ENCODE measurements around the gene TRIL.

TRIL gene

GRCh38 chr7:28958235-28958979 lies at the start of gene TRIL:
TRIL (minus strand) TSS chr7:28958330; CDS start chr7:28958046, 284 bp downstream.
- DNase-seq: peak; percentile 71

- DNase-seq: no peak
Observed at GRCh38 chr7:29007127-29007526, 49.0 kb upstream of the TRIL start.

- peak; percentile 67 for DNase-seq
Observed at GRCh38 chr7:29005829-29006228, 47.7 kb upstream of the TRIL start.

GRCh38 chr7:29005406-29005805 lies 47.3 kb upstream of the TRIL start:
- DNase-seq: no peak

GRCh38 chr7:29003703-29004102 lies 45.6 kb upstream of the TRIL start:
- no peak for DNase-seq

- DNase-seq: no peak
Observed at GRCh38 chr7:29000717-29001076, 42.6 kb upstream of the TRIL start.

- peak; percentile 28 for DNase-seq
Observed at GRCh38 chr7:28999895-29000716, 42.0 kb upstream of the TRIL start.

- DNase-seq: no peak
Observed at GRCh38 chr7:28999427-28999826, 41.3 kb upstream of the TRIL start.

GRCh38 chr7:28998105-28998504 lies 40.0 kb upstream of the TRIL start:
- DNase-seq: no peak

- peak; percentile 35 for DNase-seq
Observed at GRCh38 chr7:28996836-28997235, 38.7 kb upstream of the TRIL start.

- DNase-seq: no peak
Observed at GRCh38 chr7:28993371-28993770, 35.2 kb upstream of the TRIL start.

GRCh38 chr7:28992798-28993197 lies 34.7 kb upstream of the TRIL start:
- DNase-seq: no peak

- DNase-seq: peak; percentile 85
Observed at GRCh38 chr7:28990200-28990960, 32.2 kb upstream of the TRIL start.

GRCh38 chr7:28989211-28989980 lies 31.3 kb upstream of the TRIL start:
- DNase-seq: no peak

- peak; percentile 99 for DNase-seq
Observed at GRCh38 chr7:28988810-28989209, 30.7 kb upstream of the TRIL start.

- peak; percentile 41 for DNase-seq
Observed at GRCh38 chr7:28988091-28988490, 30.0 kb upstream of the TRIL start.

GRCh38 chr7:28986765-28987110 lies 28.6 kb upstream of the TRIL start:
- peak; percentile 86 for DNase-seq

GRCh38 chr7:28986028-28986764 lies 28.1 kb upstream of the TRIL start:
- no peak for DNase-seq

GRCh38 chr7:28984631-28985030 lies 26.5 kb upstream of the TRIL start:
- DNase-seq: peak; percentile 93

GRCh38 chr7:28984217-28984616 lies 26.1 kb upstream of the TRIL start:
- DNase-seq: no peak

- no peak for DNase-seq
Observed at GRCh38 chr7:28983396-28984190, 25.5 kb upstream of the TRIL start.
